Uterus (tissue), 4 donors: Measurements from ENCODE around the gene CEP164. TPM values are rescaled to one million over a fixed set of nuclear protein-coding genes. Genes with fewer than 3 reads are reported as not detected.

Experiments
- DNase-seq, 2 donors: peaks; one replicate each; pipeline ENCODE4 v3.0.0-alpha.2; 2019 to 2020
- H3K27ac ChIP-seq, 2 donors: fragments of 200-600 bp; sonication (generic); 1 replicate in 1 of 2; 2 replicates in 1 of 2; pipeline ENCODE4 v1.5.1; 2016 to 2018
- H3K27me3 ChIP-seq, 2 donors: fragments of 200-600 bp; sonication (generic); one replicate each; pipeline ENCODE4 v1.5.1; 2018 to 2019; ENCODE audit warnings: control low read depth in 1 of 2
- H3K36me3 ChIP-seq, 2 donors: fragments of 200-600 bp; sonication (generic); one replicate each; pipeline ENCODE4 v1.5.1; 2019; ENCODE audit warnings: control low read depth in 1 of 2
- H3K4me1 ChIP-seq, 2 donors: fragments of 200-600 bp; sonication (generic); one replicate each; pipeline ENCODE4 v1.5.1; 2018 to 2019; ENCODE audit warnings: control low read depth in 1 of 2
- H3K4me3 ChIP-seq, 2 donors: fragments of 200-600 bp; sonication (generic); 1 replicate in 1 of 2; 2 replicates in 1 of 2; pipeline ENCODE4 v1.5.1; 2018 to 2019; ENCODE audit warnings: mild to moderate bottlenecking in 1 of 2
- H3K9me3 ChIP-seq, 2 donors: fragments of 200-600 bp; sonication (generic); one replicate each; pipeline ENCODE4 v1.5.1; 2019; ENCODE audit warnings: control low read depth in 1 of 2
- POLR2A ChIP-seq, 2 donors: fragments of 450-650 bp; IDR thresholded peaks; one replicate each; pipeline ENCODE4 v1.6.1; 2016; ENCODE audit warnings: antibody characterized with exemption in 2 of 2, mild to moderate bottlenecking in 1 of 2, moderate library complexity in 1 of 2
- intact Hi-C: fragments of 100-400 bp; cut with DNase I; formaldehyde crosslinking; loops from one replicate; pipeline ENCODE4 v1.15.1; 2023; ENCODE audit warnings: low total_unique reads
- total RNA-seq, 4 donors: library from RNA; depleted of rRNA in 3 of 4; stranded (reverse); fragments of >200 nt in 3 of 4; gene quantifications; one replicate each; pipeline versions ENCODE4 v1.1.0 to v1.2.4, GENCODE V29; 2014 to 2023
- TF ChIP-seq, protein P1 (sequence below), 4 experiments: fragments of 200-600 bp in 2 of 4; fragments of 450-650 bp in 2 of 4; sonication (generic) in 2 of 4; IDR thresholded peaks; one replicate each; pipeline ENCODE4 v1.5.1; 2016 to 2019; ENCODE audit warnings: antibody characterized with exemption in 4 of 4, mild to moderate bottlenecking in 2 of 4, moderate library complexity in 1 of 4
- donor health status: DM: yes; HTN: yes; CAD: no.

Gene CEP164
- total RNA-seq, 4 donors from 2014 or later, result 16.4 to 64.2 (median 46.1) TPM

DNA sequence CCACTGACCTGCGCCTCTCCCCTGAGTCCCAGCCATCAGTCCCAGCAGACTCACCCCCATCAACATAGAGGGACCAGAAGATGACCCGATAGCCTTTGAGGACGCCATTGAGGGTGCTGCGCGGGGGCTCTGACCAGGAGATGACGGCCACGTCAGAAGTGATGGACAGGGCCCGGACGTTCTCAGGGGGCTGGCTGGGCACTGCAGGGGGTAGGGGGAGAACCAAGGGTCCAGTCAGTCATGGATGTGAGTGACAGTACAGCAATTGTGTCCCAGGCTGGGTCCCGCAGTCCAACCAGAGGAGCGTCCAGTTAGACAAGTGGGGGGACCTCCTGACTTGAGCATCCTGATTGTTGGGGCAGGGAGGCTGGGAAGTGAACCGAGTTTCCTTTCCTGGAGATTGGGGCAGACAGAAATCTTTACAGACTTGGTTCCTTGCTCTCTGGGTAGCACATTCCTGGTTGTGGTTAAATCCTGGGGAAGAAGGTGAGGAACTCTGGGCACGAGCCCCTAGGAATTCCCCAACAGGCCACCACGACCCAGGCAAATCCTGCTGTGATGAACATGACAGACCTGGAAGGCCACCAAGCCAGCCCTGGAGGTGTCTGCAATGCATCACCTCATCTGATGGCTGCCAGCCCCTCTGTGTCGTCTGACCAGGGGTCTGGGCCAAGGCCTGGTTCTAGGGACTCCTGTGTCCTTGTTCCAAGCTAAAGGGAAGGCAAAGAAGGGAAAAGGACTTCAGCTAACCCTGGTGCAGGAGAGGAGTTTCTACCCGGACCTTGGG, 133.9 kb downstream of the CEP164 start:
- H3K36me3 ChIP-seq, result no peaks in the 10 kb centered on the region
- no peak for TF ChIP-seq POLR2A (IDR thresholded peaks at IDR 0.05)
- TF ChIP-seq, protein P1, sequence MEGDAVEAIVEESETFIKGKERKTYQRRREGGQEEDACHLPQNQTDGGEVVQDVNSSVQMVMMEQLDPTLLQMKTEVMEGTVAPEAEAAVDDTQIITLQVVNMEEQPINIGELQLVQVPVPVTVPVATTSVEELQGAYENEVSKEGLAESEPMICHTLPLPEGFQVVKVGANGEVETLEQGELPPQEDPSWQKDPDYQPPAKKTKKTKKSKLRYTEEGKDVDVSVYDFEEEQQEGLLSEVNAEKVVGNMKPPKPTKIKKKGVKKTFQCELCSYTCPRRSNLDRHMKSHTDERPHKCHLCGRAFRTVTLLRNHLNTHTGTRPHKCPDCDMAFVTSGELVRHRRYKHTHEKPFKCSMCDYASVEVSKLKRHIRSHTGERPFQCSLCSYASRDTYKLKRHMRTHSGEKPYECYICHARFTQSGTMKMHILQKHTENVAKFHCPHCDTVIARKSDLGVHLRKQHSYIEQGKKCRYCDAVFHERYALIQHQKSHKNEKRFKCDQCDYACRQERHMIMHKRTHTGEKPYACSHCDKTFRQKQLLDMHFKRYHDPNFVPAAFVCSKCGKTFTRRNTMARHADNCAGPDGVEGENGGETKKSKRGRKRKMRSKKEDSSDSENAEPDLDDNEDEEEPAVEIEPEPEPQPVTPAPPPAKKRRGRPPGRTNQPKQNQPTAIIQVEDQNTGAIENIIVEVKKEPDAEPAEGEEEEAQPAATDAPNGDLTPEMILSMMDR (IDR thresholded peaks at IDR 0.05), result no peak
- no peak overlapping the region for H3K27ac ChIP-seq
- no peak overlapping the region for H3K4me3 ChIP-seq
- no peaks in the 10 kb centered on the region for H3K4me1 ChIP-seq
- H3K9me3 ChIP-seq, result no peaks in the 10 kb centered on the region
- no peak for DNase-seq
- intact Hi-C loops, result no loop called here
- no peaks in the 10 kb centered on the region for H3K27me3 ChIP-seq

DNA sequence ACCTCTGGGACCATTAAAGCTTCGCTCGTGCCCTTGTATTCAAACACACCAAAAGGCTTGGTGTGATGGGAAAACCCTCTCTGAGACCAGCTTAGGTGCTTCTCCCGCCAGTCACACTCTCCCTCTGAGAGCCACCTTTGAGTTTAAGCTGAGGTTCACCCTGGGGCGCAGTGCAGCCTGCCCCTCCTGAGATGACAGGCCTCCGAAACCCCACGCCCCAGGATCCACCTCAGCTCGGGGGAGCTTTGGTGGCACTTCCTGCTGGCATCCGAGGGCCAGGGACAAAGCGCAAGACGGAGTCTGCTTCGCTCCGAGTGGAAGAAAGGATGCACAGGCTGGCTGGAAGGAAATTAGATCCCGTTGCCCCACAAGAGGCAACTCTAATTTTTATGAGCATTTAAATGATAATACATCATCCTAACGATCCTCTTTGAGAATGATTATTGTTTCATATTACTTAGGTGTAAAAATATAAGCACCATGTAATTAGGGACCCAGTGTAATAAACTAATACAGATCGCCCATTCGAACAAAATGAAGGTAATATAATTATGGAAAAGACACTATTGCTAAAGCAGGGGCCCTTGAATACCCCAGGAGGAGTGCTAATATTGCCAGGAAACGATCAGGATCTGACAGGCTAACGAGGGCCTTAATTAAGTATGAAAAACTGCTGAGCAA, 134.7 kb downstream of the CEP164 start:
- no peak overlapping the region for H3K4me3 ChIP-seq
- no peaks in the 10 kb centered on the region for H3K36me3 ChIP-seq
- H3K4me1 ChIP-seq, result no peaks in the 10 kb centered on the region
- no peak overlapping the region for H3K27ac ChIP-seq
- H3K27me3 ChIP-seq, result no peaks in the 10 kb centered on the region
- TF ChIP-seq POLR2A (IDR thresholded peaks at IDR 0.05), result no peak
- TF ChIP-seq, protein P1 (IDR thresholded peaks at IDR 0.05), result no peak
- intact Hi-C loops, result no loop called here
- DNase-seq, result no peak
- no peaks in the 10 kb centered on the region for H3K9me3 ChIP-seq

GRCh38 chr11:117462864-117463247, 135.2 kb downstream of the CEP164 start:
- Histone ChIP-seq H3K27me3 (no peaks in the 10 kb centered on the region), H3K4me1 (no peaks in the 10 kb centered on the region), H3K36me3 (no peaks in the 10 kb centered on the region), H3K4me3 (no peak overlapping the region), H3K9me3 (no peaks in the 10 kb centered on the region), H3K27ac (no peak overlapping the region)
- TF ChIP-seq, protein P1 (IDR thresholded peaks at IDR 0.05), result no peak
- no peak for TF ChIP-seq POLR2A (IDR thresholded peaks at IDR 0.05)
- intact Hi-C loops, result no loop called here
- DNase-seq, result no peak

Other genes starting within 250 kb of the CEP164 start
- gene SIK3, start 229.4 kb upstream of the CEP164 start, total RNA-seq, result 10 to 100 TPM; 14.1 to 77.0 (median 40.7) TPM
- gene PAFAH1B2, start 183.6 kb upstream of the CEP164 start, total RNA-seq, result 100 to 1,000 TPM in 3 of 4 donors, 10 to 100 TPM in 1; 62.8 to 154 (median 128) TPM
- gene SIDT2, start 149.1 kb upstream of the CEP164 start, total RNA-seq, result 10 to 100 TPM in 3 of 4 donors, 1 to 10 TPM in 1; 6.4 to 91.3 (median 28.7) TPM
- 1,000 to 10,000 TPM; 1,588 to 9,854 (median 3,936) TPM for gene TAGLN, start 128.5 kb upstream of the CEP164 start, total RNA-seq
- gene PCSK7, start 95.8 kb upstream of the CEP164 start, total RNA-seq, result 10 to 100 TPM; 23.3 to 78.9 (median 35.3) TPM
- 10 to 100 TPM in 2 of 4 donors, 1 to 10 TPM in 2; 4.4 to 38.6 (median 11.4) TPM for gene RNF214, start 95.2 kb upstream of the CEP164 start, total RNA-seq
- gene BACE1-AS, start 36.5 kb upstream of the CEP164 start, total RNA-seq, result 10 to 100 TPM in 2 of 4 donors, 1 to 10 TPM in 1, under 1 TPM in 1; 0.88 to 39.7 (median 12.0) TPM
- 100 to 1,000 TPM in 1 of 4 donors, 10 to 100 TPM in 3; 17.2 to 103 (median 32.7) TPM for gene BACE1, start 11.6 kb upstream of the CEP164 start, total RNA-seq